ENCODE results near the gene HIBCH.
"Not testable (repeated sequence)": the region's sequence is repeated elsewhere in the genome, so short reads cannot be mapped to it uniquely, and the experiment has no call there.

HIBCH gene

DNA sequence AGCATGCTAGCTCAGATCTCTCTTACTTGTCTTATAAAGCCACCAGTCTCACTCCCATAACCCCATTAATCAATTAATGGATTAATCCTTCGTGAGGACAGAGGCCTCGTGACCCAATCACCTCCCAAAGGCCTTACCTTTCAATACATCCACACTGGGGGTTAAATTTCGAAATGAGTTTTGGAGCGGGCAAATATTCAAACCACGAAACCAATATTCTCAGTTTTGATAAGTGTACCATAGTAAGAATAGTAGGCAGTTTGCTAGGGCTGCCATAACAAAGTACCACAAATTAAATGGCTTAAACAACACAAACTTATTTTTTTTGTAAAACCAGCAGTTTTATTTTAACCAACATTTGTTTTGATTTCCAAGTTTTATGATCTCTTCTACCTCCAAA is 15.2 kb downstream of the HIBCH start:
- H3K27ac Mint-ChIP-seq, result no peak overlapping the region
- no peaks in the 10 kb centered on the region for H3K27me3 Mint-ChIP-seq
- peaks cover 37% of the 10 kb centered on the region for H3K36me3 Mint-ChIP-seq (ENCODE audit: low read depth)
- ATAC-seq (no peak), DNase-seq (no peak)
- H3K4me1 Mint-ChIP-seq, result peaks cover 5% of the 10 kb centered on the region
- peaks cover 13% of the 10 kb centered on the region for H3K9me3 Mint-ChIP-seq
- no peak overlapping the region for H3K4me3 Mint-ChIP-seq

DNA sequence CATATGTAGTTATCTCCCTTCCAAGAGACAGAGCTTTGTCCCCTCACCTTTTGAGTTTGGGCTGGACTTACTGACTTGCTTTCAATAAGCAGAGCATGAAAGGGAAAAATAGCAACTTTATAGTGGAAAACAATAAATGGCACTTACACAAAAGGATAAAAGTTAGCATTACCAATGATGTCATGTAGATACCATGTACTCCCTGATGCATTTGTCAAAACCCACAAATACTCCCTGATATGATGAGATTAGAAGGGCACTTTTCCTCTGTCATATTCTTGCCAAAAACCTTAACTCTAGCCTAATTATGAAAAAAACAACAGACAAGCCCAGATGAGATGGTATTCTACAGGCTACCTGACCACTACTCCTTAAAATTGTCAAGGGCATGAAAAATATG is 16.0 kb downstream of the HIBCH start:
- ATAC-seq, result no peak
- H3K27ac Mint-ChIP-seq, result no peak overlapping the region
- no peak overlapping the region for H3K4me3 Mint-ChIP-seq
- no peaks in the 10 kb centered on the region for H3K27me3 Mint-ChIP-seq
- H3K4me1 Mint-ChIP-seq, result peaks cover 5% of the 10 kb centered on the region
- no peak for DNase-seq
- peaks cover 14% of the 10 kb centered on the region for H3K9me3 Mint-ChIP-seq
- H3K36me3 Mint-ChIP-seq (ENCODE audit: low read depth), result peaks cover 41% of the 10 kb centered on the region

DNA sequence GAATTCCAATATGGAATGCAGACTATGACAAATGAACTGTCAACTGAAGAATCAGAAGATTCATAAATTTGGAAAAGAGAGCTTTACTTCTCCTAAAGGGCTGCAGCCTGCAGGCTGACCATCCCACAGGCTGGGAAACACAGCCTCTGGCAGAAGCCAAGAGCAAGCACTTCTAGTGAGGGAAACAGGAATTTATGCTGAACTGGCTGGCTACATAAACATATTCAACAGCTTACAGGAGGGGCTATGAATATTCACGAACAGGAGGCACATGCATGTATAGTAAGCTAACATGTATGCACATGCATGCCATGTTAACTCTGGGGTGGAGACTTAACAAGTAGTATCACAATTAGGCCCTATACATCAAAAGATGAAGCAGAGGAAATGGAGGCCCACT is 17.6 kb downstream of the HIBCH start:
- H3K4me3 Mint-ChIP-seq, result no peak overlapping the region
- H3K27ac Mint-ChIP-seq, result no peak overlapping the region
- peaks cover 50% of the 10 kb centered on the region for H3K36me3 Mint-ChIP-seq (ENCODE audit: low read depth)
- DNase-seq (no peak), ATAC-seq (no peak)
- H3K9me3 Mint-ChIP-seq, result peaks cover 18% of the 10 kb centered on the region
- H3K27me3 Mint-ChIP-seq, result no peaks in the 10 kb centered on the region
- peaks cover 5% of the 10 kb centered on the region for H3K4me1 Mint-ChIP-seq

DNA sequence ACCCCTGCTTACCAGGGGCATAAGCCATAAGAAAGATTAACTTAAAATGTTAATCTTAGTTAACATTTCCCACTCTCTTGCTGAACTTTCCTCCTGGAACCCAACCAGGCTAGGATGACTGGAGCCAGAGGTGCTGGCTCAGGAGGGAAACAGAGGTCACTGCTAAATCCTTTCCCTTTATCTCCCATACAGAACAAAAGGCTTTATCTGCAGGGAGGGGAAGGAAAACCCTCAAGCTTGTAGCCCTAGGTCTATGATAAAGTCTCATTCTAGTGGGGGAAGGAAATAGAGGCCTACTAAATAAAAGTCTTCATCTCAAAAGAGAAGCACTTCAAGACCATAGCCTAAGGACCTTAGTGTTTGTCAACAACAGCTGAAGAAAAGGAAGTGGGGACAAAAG is 18.6 kb downstream of the HIBCH start:
- peaks cover 5% of the 10 kb centered on the region for H3K4me1 Mint-ChIP-seq
- H3K4me3 Mint-ChIP-seq, result no peak overlapping the region
- H3K27me3 Mint-ChIP-seq, result no peaks in the 10 kb centered on the region
- H3K36me3 Mint-ChIP-seq (ENCODE audit: low read depth), result peaks cover 48% of the 10 kb centered on the region
- H3K27ac Mint-ChIP-seq, result no peak overlapping the region
- peaks cover 18% of the 10 kb centered on the region for H3K9me3 Mint-ChIP-seq
- ATAC-seq (no peak), DNase-seq (no peak)

DNA sequence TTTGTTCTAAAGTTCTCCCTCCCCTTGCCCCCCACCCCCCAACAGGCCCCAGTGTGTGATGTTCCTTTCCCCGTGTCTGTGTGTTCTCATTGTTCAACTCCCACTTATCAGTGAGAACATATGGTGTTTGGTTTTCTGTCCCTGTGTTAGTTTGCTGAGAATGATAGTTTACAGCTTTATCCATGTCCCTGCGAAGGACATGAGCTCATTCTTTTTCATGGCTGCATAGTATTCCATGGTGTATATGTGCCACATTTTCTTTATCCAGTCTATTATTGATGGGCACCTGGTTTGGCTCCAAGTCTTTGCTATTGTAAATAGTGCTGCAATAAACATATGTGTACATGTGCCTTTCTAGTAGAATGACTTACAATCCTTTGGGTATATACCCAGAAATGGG is 21.7 kb downstream of the HIBCH start:
- H3K9me3 Mint-ChIP-seq, result peaks cover 18% of the 10 kb centered on the region
- not testable (repeated sequence) for H3K4me1 Mint-ChIP-seq, ATAC-seq, H3K27me3 Mint-ChIP-seq, DNase-seq, H3K4me3 Mint-ChIP-seq, H3K27ac Mint-ChIP-seq
- peaks cover 48% of the 10 kb centered on the region for H3K36me3 Mint-ChIP-seq (ENCODE audit: low read depth)

DNA sequence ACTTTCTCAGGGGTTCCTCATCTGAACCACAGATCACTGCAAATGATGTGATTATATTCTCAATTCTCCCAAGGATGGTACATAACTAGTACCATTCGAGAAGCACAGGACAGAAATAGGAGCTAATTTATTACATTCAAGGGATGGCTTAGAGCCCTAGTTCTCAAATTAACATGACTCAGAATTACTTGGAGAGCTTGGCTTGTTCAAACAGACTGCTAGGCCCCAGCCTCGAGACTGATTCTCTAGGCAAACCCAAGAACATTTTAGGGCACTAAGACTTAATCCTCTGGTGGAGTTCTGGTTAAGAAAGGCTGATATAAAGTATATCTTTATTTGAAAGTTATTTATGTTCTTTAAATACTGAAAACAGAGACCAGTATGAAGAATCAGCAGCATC is 35.8 kb downstream of the HIBCH start:
- ATAC-seq, result no peak
- Mint-ChIP-seq H3K4me1 (no peaks in the 10 kb centered on the region), H3K9me3 (no peaks in the 10 kb centered on the region), H3K4me3 (no peak overlapping the region), H3K27me3 (no peaks in the 10 kb centered on the region), H3K36me3 (ENCODE audit: low read depth) (peaks cover 33% of the 10 kb centered on the region), H3K27ac (no peak overlapping the region)
- no peak for DNase-seq

DNA sequence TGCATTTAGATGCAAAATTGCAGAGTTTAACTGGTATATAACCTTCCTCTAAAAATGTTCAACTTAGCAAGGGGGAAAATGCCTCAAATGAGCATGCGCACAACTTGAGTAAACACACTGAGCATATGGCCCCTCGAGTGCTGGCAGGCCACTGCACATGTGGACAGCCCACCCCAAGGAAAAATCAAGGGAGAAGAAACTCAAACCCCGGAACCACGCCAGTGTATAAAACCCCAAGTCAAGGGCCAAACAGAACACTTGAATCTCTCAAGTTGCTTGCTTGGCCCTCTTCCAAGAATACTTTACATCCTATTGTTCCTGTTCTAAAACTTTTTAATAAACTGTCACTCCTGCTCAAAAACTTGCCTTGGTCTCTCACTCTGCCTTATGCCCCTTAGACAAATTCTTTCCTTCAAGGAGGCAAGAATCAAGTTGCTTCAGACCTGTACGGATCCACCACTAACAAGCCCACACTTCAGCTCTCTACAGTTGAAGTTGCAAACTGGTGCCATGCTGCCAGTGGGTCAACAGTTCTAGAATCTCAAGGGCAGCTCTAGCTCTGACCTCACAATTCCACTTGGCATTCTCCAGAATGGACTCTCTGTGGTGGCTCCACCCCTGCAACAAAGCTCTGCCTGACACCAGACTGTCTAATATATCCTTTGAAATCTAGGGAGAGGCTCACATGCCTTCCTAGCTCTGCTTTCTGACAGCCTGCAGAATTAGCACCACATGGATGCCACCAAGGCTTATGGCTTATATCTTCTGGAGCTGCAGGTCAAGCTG is 38.9 kb downstream of the HIBCH start:
- Mint-ChIP-seq H3K9me3 (no peaks in the 10 kb centered on the region), H3K27me3 (no peaks in the 10 kb centered on the region), H3K36me3 (ENCODE audit: low read depth) (peaks cover 24% of the 10 kb centered on the region), H3K27ac (no peak overlapping the region), H3K4me1 (no peaks in the 10 kb centered on the region), H3K4me3 (no peak overlapping the region)
- no peak for DNase-seq
- ATAC-seq, result no peak

DNA sequence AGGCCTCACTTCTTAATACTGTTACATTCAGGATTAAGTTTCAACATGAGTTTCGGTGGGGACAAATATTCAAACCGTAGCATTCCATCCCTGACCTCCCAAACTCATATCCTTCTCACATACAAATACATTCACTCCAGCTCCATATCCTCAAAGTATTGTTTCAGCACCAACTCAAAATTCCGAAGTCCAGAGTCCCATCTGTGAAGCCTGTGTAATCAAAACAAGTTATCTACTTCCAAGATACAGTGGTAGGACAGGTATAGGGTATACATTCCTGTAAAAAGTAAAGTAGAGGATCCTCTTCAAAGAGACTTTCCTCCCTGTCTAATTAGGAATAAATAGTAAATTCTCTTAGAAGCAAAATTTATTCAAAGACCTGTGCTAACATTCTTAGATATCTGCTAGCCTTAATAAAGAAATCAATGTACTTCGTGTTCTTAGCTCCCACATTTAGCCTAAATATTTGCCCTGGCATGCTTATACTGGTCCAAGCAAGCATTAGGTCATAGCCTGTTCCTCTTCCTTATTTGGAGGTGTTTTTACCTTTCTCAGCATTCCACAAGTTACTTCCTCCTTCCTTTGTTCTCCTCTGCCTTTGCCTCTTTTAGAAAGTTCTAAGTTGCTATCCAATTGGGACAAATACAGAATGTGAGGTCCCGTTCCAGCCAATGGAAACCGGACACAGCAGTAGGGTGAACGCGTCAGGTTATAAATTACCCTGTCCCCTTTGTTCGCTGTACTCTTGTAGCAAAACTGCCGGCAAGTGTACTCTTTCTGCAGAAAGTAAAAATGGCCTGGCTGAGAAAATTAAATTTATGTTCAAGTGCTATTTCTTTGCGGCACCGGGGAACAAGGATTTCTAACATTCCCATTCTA is 40.1 kb downstream of the HIBCH start:
- H3K27ac Mint-ChIP-seq, H3K4me1 Mint-ChIP-seq, H3K27me3 Mint-ChIP-seq, ATAC-seq, DNase-seq, H3K9me3 Mint-ChIP-seq, H3K4me3 Mint-ChIP-seq: not testable (repeated sequence)
- peaks cover 21% of the 10 kb centered on the region for H3K36me3 Mint-ChIP-seq (ENCODE audit: low read depth)

DNA sequence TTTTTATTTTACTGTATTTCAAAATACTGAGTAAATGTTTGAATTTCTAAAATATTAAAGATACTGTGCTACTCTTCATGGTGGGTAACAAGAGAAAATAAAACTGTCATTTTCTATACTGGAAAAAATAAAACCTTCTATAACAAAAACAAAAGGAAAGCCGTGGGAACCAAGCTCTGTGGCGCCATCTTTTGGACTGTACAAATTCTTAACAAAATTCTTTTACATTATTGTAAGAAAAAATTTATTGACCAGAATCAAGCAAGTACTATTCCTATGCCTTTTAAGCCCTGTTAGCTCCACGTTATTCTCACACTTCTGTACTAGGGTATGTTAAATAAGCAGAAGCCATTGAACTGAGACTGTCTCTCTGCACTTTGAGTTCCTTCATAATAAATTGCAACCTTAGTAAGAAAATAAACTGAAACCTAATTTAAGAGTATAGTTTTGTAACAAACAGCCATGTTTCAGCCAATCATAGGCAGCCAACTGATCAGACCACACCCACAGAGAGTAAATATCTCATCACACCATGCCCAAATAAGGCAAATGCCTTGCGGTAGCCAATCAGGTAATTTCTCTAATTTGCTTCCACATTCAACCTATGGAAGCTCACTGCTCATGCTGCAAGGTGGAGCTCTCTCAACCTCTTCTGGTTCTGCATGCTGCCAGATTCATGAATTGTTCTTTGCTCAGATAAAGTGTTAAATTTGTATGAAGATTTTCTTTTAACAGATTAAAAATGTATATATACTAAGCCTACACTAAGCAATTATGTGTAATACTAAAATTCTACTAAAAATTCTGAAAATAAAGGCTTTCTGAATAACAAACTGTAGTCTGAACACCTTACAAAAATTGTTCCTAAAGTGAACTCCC is 42.2 kb downstream of the HIBCH start:
- no peak for ATAC-seq
- H3K27me3 Mint-ChIP-seq, result no peaks in the 10 kb centered on the region
- H3K9me3 Mint-ChIP-seq, result no peaks in the 10 kb centered on the region
- H3K27ac Mint-ChIP-seq, result no peak overlapping the region
- peak; percentile 12 for DNase-seq
- no peaks in the 10 kb centered on the region for H3K4me1 Mint-ChIP-seq
- no peak overlapping the region for H3K4me3 Mint-ChIP-seq
- H3K36me3 Mint-ChIP-seq (ENCODE audit: low read depth), result peaks cover 14% of the 10 kb centered on the region

DNA sequence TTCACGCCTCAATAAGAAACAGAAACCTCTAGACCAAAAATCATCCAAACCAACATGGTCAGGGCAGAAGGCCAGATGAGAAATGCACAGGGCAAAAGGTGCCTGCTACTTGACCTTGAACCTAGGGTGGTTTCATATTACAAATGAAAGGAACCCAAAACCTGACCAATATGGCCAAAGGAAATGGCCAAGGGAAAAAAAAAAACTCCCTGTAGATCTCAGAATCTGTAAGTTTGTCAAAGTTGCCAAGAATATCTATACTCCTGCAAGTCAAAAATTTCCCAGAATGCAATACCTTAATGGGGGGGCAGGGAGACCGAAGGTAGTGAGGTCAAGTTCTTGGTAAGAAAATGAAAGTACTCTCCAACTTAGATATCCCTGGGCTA is 47.2 kb downstream of the HIBCH start:
- DNase-seq (no peak), ATAC-seq (no peak)
- H3K27ac Mint-ChIP-seq, result no peak overlapping the region
- H3K36me3 Mint-ChIP-seq (ENCODE audit: low read depth), result peaks cover 18% of the 10 kb centered on the region
- no peak overlapping the region for H3K4me3 Mint-ChIP-seq
- H3K27me3 Mint-ChIP-seq, result no peaks in the 10 kb centered on the region
- no peaks in the 10 kb centered on the region for H3K4me1 Mint-ChIP-seq
- H3K9me3 Mint-ChIP-seq, result peaks cover 4% of the 10 kb centered on the region

DNA sequence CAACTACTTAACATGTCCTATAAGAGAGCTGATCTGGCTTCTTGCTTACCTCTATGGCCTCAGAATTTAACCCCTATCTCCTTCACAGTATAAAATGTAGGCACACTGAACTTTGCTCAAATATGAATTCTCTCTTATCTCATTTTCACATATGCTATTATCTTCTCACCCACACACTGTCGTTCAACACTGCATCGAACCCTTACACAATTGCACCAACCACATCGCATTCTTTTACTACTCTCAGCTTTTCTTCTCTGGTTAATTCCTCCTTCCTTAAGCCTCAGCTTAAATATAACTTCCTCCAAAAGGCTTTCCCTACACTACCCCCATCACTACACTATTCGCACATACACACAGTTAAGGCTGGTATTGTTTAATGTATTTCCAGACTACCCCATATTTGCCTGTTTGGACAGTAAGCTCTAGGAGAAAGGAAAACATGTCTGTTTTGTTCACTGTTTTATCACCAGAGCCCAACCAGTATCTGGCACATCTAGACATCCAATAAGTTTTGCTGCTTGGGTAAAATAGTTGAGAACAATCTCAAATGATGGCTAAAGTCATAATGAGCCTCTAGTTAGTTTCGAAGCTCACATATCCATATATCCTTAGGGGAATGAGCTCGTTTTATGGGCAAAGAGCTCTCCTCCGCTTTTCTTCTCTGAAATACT is 47.7 kb downstream of the HIBCH start:
- H3K27me3 Mint-ChIP-seq, result no peaks in the 10 kb centered on the region
- no peak overlapping the region for H3K27ac Mint-ChIP-seq
- no peak for ATAC-seq
- peaks cover 4% of the 10 kb centered on the region for H3K9me3 Mint-ChIP-seq
- peaks cover 4% of the 10 kb centered on the region for H3K4me1 Mint-ChIP-seq
- DNase-seq, result no peak
- no peak overlapping the region for H3K4me3 Mint-ChIP-seq
- peaks cover 23% of the 10 kb centered on the region for H3K36me3 Mint-ChIP-seq (ENCODE audit: low read depth)

DNA sequence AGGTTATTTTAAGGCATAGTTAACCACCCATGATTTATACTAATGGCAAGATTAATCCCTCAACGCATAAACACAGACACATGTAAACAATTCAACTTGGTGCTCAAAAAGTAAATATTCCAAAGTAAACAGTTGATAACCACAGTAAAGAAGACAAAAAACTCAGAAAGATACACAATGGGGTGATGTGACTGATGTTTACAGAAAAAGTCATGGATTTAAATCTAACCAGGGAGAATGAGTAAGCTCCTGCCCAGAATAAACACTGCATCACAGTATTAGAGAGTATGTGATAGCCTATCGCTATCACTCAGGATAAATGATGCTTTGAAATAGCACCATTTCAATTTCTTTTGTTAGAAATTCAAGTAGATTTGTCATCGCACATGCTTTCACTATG is 49.3 kb downstream of the HIBCH start:
- ATAC-seq (no peak), DNase-seq (no peak)
- H3K4me1 Mint-ChIP-seq, result peaks cover 4% of the 10 kb centered on the region
- H3K27me3 Mint-ChIP-seq, result no peaks in the 10 kb centered on the region
- H3K36me3 Mint-ChIP-seq (ENCODE audit: low read depth), result peaks cover 28% of the 10 kb centered on the region
- no peak overlapping the region for H3K4me3 Mint-ChIP-seq
- peaks cover 4% of the 10 kb centered on the region for H3K9me3 Mint-ChIP-seq
- H3K27ac Mint-ChIP-seq, result no peak overlapping the region

DNA sequence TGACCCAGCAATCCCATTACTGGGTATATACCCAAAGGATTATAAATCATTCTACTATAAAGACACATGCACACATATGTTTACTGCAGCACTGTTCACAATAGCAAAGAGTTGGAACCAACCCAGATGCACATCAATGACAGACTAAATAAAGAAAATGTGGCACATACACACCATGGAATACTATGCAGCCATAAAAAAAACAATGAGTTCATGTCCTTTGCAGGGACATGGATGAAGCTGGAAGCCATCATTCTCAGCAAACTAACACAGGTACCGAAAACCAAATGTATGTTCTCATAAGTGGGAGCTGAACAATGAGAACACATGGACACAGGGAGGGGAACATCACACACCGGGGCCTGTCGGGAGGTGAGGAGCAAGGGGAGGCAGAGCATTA is 49.9 kb downstream of the HIBCH start:
- H3K27ac Mint-ChIP-seq, ATAC-seq, H3K27me3 Mint-ChIP-seq, H3K4me3 Mint-ChIP-seq, H3K9me3 Mint-ChIP-seq, DNase-seq, H3K4me1 Mint-ChIP-seq: not testable (repeated sequence)
- peaks cover 29% of the 10 kb centered on the region for H3K36me3 Mint-ChIP-seq (ENCODE audit: low read depth)

DNA sequence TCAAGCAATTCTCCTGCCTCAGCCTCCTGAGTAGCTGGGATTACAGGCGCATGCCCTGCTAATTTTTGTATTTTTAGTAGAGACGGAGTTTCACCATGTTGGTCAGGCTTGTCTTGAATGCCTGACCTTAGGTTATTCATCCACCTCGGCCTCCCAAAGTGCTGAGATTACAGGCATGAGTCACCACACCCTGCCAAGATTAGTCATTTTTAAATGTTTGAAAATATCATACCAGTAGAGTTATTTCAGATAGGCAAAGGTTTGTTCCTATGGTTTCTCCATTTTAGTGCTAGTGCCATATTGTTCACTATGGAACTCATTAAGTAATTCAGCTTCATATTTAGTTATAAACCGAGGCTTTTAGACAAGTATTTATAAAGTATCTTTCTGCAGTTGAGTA is 52.3 kb downstream of the HIBCH start:
- Mint-ChIP-seq H3K4me3 (no peak overlapping the region), H3K36me3 (ENCODE audit: low read depth) (peaks cover 30% of the 10 kb centered on the region), H3K27me3 (no peaks in the 10 kb centered on the region), H3K9me3 (peaks cover 4% of the 10 kb centered on the region), H3K4me1 (peaks cover 4% of the 10 kb centered on the region), H3K27ac (no peak overlapping the region)
- ATAC-seq (peak; percentile 49), DNase-seq (no peak)

Data from activated naive CD8-positive, alpha-beta T cell treated with anti-CD3 and anti-CD28 coated beads, Interleukin-2, amount 50 U/mL, for 24 hours (primary cell).